HG02763 (cell line): ENCODE data around the gene TCTN2.

Experiments
- ATAC-seq: cut with Tn5 transposase; IDR thresholded peaks from one replicate; pipeline ENCODE4 v1.9.1; 2021; ENCODE audit warnings: mild to moderate bottlenecking, moderate library complexity; ENCODE audit not compliant: unreplicated experiment

TCTN2 gene

GRCh38 chr12:123683964-123684363 is 13.1 kb downstream of the TCTN2 start:
- ATAC-seq: no peak

- no peak for ATAC-seq
Measured at GRCh38 chr12:123686636-123687190, 15.8 kb downstream of the TCTN2 start.

- no peak for ATAC-seq
Measured at GRCh38 chr12:123690191-123690840, 19.4 kb downstream of the TCTN2 start.

GRCh38 chr12:123696207-123696606 is 25.3 kb downstream of the TCTN2 start:
- no peak for ATAC-seq

- ATAC-seq: no peak
Measured at GRCh38 chr12:123696646-123697045, 25.7 kb downstream of the TCTN2 start.

- ATAC-seq: no peak
Measured at GRCh38 chr12:123705935-123706334, 35.0 kb downstream of the TCTN2 start.

GRCh38 chr12:123707466-123707865 is 36.6 kb downstream of the TCTN2 start:
- ATAC-seq: no peak

GRCh38 chr12:123712780-123713319 is 41.9 kb downstream of the TCTN2 start:
- ATAC-seq: no peak

GRCh38 chr12:123713398-123713797 is 42.5 kb downstream of the TCTN2 start:
- ATAC-seq: no peak

GRCh38 chr12:123713823-123714585 is 43.1 kb downstream of the TCTN2 start:
- ATAC-seq: no peak

- no peak for ATAC-seq
Measured at GRCh38 chr12:123715195-123715594, 44.3 kb downstream of the TCTN2 start.

- ATAC-seq: no peak
Measured at GRCh38 chr12:123717350-123717749, 46.4 kb downstream of the TCTN2 start.

- no peak for ATAC-seq
Measured at GRCh38 chr12:123720141-123720814, 49.4 kb downstream of the TCTN2 start.

- no peak for ATAC-seq
Measured at GRCh38 chr12:123721245-123721644, 50.3 kb downstream of the TCTN2 start.

- no peak for ATAC-seq
Measured at GRCh38 chr12:123723011-123723410, 52.1 kb downstream of the TCTN2 start.

GRCh38 chr12:123723765-123724164 is 52.9 kb downstream of the TCTN2 start:
- no peak for ATAC-seq

- no peak for ATAC-seq
Measured at GRCh38 chr12:123726244-123726643, 55.3 kb downstream of the TCTN2 start.

- ATAC-seq: no peak
Measured at GRCh38 chr12:123726962-123727361, 56.0 kb downstream of the TCTN2 start.

- ATAC-seq: no peak
Measured at GRCh38 chr12:123727878-123728277, 57.0 kb downstream of the TCTN2 start.

GRCh38 chr12:123731596-123731995 is 60.7 kb downstream of the TCTN2 start:
- ATAC-seq: no peak

- ATAC-seq: no peak
Measured at GRCh38 chr12:123732251-123732650, 61.3 kb downstream of the TCTN2 start.
